ENCODE data around the gene PTGIS. TPM values are rescaled to one million over a fixed set of nuclear protein-coding genes. Genes with fewer than 3 reads are reported as not detected.

PTGIS gene
- total and polyA plus RNA-seq, 9 donors: 23.8 to 45.4 (median 28.7) TPM

DNA sequence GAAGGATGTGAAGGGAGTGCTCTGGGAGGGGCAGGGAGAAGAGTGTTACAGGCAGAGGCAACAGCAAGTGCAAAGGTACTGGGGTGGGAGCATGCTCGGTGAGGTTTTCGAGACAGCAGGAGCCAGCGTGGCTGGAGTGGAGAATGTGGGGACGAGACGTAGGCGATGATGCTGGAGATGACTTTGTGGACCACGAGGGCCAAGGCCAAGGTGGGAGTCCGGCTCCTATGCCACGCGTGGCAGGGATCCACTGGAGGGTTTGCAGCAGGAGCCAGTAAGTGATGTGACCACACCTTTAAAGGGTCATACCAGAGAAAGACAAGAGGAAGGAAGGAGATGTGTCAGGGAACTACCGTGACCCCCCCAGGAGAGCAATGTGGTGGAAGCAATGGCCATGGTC is 7.3 kb downstream of the PTGIS start:
- WGBS (ENCODE audit: insufficient coverage): 88% methylated on average over 11 of the region's 11 CpGs
- Histone ChIP-seq H3K4me3 (ENCODE audit: low read length) (no peak overlapping the region), H3K4me1 (ENCODE audit: control insufficient read depth, insufficient read depth, low read length) (peaks cover 38% of the 10 kb centered on the region), H3K36me3 (ENCODE audit: control insufficient read depth, insufficient read depth, low read length) (peaks cover 17% of the 10 kb centered on the region), H3K27ac (ENCODE audit: low read length) (no peak overlapping the region), H3K27me3 (ENCODE audit: control insufficient read depth, insufficient read depth, low read length) (no peaks in the 10 kb centered on the region), H3K9me3 (replicated peaks; ENCODE audit: control insufficient read depth, low read depth, low read length) (peaks cover 1% of the 10 kb centered on the region)
- no peak for DNase-seq

DNA sequence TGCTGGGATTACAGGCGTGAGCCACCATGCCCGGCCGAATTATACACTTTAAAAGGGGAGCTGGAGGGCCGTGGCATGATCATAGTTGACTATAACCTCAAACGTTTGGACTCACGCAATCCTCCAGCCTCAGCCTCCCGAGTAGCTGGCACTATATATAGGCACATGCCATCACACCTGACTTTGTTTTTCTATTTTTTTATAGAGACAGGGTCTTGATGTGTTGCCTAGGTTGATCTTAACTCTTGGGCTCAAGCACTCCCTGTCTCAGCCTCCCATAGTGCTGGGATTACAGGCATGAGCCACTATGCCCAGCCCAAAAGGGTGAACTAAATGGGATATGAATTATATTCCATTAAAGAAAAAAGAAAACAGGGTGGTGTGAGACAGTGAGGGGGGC is 7.8 kb downstream of the PTGIS start:
- Histone ChIP-seq H3K36me3 (ENCODE audit: control insufficient read depth, insufficient read depth, low read length) (peaks cover 13% of the 10 kb centered on the region), H3K4me3 (ENCODE audit: low read length) (no peak overlapping the region), H3K9me3 (replicated peaks; ENCODE audit: control insufficient read depth, low read depth, low read length) (peaks cover 2% of the 10 kb centered on the region), H3K4me1 (ENCODE audit: control insufficient read depth, insufficient read depth, low read length) (peaks cover 34% of the 10 kb centered on the region), H3K27me3 (ENCODE audit: control insufficient read depth, insufficient read depth, low read length) (no peaks in the 10 kb centered on the region), H3K27ac (ENCODE audit: low read length) (no peak overlapping the region)
- DNase-seq: no peak
- WGBS (ENCODE audit: insufficient coverage): 95% methylated on average over 4 of the region's 7 CpGs

DNA sequence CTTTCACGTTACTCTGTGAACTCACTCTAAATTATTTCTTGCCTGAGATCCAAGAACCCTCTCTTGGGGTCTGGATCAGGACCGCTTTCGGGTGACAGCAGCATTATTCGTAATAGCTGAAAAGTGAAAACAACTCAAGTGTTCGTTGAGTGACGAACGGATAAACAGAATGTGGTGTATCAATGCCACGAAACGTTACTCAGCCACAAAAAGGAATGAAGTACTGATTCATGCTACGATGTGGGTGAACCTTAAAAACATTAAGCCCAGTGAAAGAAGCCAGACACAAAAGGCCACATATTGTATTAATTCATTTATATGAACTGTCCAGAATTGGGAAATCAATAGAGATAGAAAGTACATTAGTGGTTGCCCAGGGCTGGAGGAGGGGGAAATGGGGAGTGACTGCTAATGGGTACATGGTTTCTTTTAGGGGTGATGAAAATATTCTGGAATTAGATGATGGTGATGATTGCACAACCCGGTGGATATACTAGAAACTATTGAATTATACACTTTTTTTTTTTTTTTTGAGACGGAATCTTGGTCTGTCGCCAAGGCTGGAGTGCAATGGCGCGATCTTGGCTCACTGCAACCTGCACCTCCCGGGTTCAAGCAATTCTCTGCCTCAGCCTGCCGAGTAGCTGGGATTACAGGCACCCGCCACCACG is 8.4 kb downstream of the PTGIS start:
- Histone ChIP-seq H3K4me1 (ENCODE audit: control insufficient read depth, insufficient read depth, low read length) (peaks cover 34% of the 10 kb centered on the region), H3K4me3 (ENCODE audit: low read length) (no peak overlapping the region), H3K27me3 (ENCODE audit: control insufficient read depth, insufficient read depth, low read length) (no peaks in the 10 kb centered on the region), H3K9me3 (replicated peaks; ENCODE audit: control insufficient read depth, low read depth, low read length) (peaks cover 2% of the 10 kb centered on the region), H3K27ac (ENCODE audit: low read length) (no peak overlapping the region), H3K36me3 (ENCODE audit: control insufficient read depth, insufficient read depth, low read length) (peaks cover 13% of the 10 kb centered on the region)
- WGBS (ENCODE audit: insufficient coverage): 59% methylated on average over 10 of the region's 19 CpGs
- DNase-seq: no peak

DNA sequence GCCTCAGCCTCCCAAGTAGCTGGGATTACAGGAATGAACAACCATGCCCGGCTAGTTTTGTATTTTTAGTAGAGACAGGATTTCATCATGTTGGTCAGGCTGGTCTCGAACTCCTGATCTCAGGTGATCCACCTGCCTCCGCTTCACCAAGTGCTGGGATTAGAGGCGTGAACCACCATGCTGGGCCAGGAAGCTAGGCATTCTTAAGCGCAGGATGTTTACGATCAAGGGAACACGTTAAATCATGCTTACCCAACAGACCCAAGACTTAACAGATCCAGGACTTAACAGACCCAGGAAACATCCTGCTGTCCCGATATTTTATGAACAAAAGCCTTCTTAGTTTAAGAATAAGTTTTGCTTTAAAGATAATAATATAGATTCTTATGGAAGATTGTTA is 9.1 kb downstream of the PTGIS start:
- H3K27ac ChIP-seq (ENCODE audit: low read length): no peak overlapping the region
- H3K4me3 ChIP-seq (ENCODE audit: low read length): no peak overlapping the region
- WGBS (ENCODE audit: insufficient coverage): 90% methylated on average over 3 of the region's 8 CpGs
- H3K27me3 ChIP-seq (ENCODE audit: control insufficient read depth, insufficient read depth, low read length): no peaks in the 10 kb centered on the region
- H3K36me3 ChIP-seq (ENCODE audit: control insufficient read depth, insufficient read depth, low read length): peaks cover 13% of the 10 kb centered on the region
- no peak for DNase-seq
- H3K9me3 ChIP-seq (replicated peaks; ENCODE audit: control insufficient read depth, low read depth, low read length): peaks cover 2% of the 10 kb centered on the region
- peaks cover 34% of the 10 kb centered on the region for H3K4me1 ChIP-seq (ENCODE audit: control insufficient read depth, insufficient read depth, low read length)

DNA sequence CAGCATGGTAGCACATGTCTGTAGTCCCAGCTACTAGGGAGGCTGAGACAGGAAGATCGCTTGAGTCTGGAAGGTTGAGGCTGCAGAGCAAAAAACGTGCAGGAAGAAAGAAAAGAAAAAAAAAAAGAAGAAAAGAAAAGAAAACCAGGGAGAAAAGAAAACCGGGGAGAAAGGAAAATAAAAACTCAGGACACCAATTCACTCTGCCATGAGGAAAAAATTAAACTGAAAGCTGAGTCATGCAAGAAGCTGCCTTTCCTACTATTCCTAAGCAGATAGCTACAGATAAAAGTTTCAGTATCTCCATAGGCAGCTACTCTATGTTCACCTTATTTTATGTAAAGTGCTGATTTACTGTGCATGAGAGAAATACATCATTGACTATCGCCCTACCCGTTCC is 10.5 kb downstream of the PTGIS start:
- H3K27ac ChIP-seq (ENCODE audit: low read length): peak overlapping the region; percentile 74
- peaks cover 2% of the 10 kb centered on the region for H3K9me3 ChIP-seq (replicated peaks; ENCODE audit: control insufficient read depth, low read depth, low read length)
- no peak for DNase-seq
- H3K27me3 ChIP-seq (ENCODE audit: control insufficient read depth, insufficient read depth, low read length): no peaks in the 10 kb centered on the region
- WGBS (ENCODE audit: insufficient coverage): 47% methylated on average over 4 of the region's 5 CpGs
- peaks cover 13% of the 10 kb centered on the region for H3K36me3 ChIP-seq (ENCODE audit: control insufficient read depth, insufficient read depth, low read length)
- peaks cover 29% of the 10 kb centered on the region for H3K4me1 ChIP-seq (ENCODE audit: control insufficient read depth, insufficient read depth, low read length)
- H3K4me3 ChIP-seq (ENCODE audit: low read length): no peak overlapping the region

DNA sequence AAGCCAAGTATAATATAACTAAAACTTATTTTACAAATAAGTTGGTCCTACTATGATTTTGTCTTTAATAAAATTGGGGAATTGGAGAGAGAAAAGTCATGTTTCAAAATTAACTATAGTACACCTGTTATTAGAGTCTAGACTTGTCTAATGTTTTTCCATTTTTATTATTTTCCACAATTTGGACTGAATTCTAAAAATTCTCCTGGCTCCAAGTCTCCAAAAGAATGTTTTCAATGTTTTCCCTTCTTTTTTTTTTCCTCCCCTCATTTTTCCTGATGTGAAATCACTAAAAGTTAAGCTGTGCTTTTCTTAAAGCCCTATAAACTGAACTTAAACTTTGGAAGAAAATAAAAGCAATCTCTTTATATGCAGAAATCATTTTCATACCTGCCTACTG is 11.3 kb downstream of the PTGIS start:
- DNase-seq: peak; percentile 81
- Histone ChIP-seq H3K4me1 (ENCODE audit: control insufficient read depth, insufficient read depth, low read length) (peaks cover 21% of the 10 kb centered on the region), H3K36me3 (ENCODE audit: control insufficient read depth, insufficient read depth, low read length) (peaks cover 12% of the 10 kb centered on the region), H3K27ac (ENCODE audit: low read length) (peak overlapping the region; percentile 74), H3K9me3 (replicated peaks; ENCODE audit: control insufficient read depth, low read depth, low read length) (peaks cover 2% of the 10 kb centered on the region), H3K27me3 (ENCODE audit: control insufficient read depth, insufficient read depth, low read length) (no peaks in the 10 kb centered on the region), H3K4me3 (ENCODE audit: low read length) (no peak overlapping the region)

DNA sequence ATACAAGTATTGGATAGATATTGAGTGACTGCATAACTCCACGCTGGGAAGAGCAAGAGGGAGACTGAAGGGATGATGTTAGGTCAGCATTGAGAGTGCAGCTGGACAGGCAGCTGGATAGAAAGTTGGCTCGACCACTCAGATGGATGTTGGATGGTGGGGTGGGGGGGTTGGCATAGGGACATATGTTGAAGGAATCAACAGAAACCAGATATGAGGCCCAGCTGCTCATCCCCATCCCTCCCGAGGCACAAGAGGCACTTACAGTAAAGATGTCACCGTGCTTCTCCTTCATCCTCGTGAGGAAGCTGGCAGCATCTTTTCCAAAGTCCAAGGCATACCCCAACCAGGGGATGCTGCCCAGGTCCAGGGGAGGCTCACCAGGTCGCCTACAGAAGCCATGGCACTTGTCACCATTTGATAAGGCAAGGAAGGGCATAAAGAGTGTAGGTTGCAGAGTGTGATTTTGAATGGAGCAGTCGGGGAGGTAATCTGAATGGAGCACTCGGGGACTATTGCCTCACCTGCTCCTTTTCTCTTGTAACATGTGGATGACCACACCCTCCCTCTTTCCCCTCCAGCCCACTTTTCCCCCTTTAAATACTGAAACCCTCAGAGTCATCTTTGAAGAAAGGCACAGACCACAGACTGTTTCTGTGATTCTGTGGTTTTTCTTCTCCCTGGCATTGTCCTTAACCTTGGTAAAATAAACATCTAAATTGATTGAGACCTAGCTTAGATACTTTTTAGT is 18.0 kb downstream of the PTGIS start:
- 70% methylated on average over 3 of the region's 8 CpGs for WGBS (ENCODE audit: insufficient coverage)
- Histone ChIP-seq H3K27ac (ENCODE audit: low read length) (peak overlapping the region; percentile 70), H3K36me3 (ENCODE audit: control insufficient read depth, insufficient read depth, low read length) (peaks cover 30% of the 10 kb centered on the region), H3K9me3 (replicated peaks; ENCODE audit: control insufficient read depth, low read depth, low read length) (peaks cover 2% of the 10 kb centered on the region), H3K4me1 (ENCODE audit: control insufficient read depth, insufficient read depth, low read length) (peaks cover 12% of the 10 kb centered on the region), H3K4me3 (ENCODE audit: low read length) (no peak overlapping the region), H3K27me3 (ENCODE audit: control insufficient read depth, insufficient read depth, low read length) (no peaks in the 10 kb centered on the region)
- DNase-seq: peak; percentile 81

DNA sequence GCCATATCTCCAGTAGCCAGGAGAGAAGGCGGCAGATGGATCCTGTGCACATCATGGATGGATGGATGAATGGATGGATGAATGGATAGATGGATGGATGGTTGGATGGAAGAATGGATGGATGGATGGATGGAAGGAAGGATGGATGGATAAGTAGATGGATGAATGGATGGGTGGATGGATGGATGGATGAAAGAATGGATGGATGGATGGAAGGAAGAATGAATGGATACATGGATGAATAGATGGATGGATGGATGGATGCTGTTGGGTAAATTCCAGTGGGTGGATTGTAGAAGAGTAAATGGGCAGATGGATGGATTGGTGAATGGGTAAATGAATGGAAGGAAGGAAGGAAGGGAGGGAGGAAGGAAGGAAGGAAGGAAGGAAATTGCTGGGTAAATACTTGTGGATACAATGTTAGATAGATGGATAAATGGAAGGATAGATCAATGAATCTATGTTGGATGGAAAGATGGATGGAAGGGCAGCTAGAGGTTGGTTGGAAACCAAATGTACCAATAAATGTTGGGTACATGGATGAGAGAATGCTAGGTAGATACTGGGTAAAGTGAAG is 19.5 kb downstream of the PTGIS start:
- peaks cover 41% of the 10 kb centered on the region for H3K36me3 ChIP-seq (ENCODE audit: control insufficient read depth, insufficient read depth, low read length)
- 100% methylated on average over 1 of the region's 1 CpG for WGBS (ENCODE audit: insufficient coverage)
- no peak overlapping the region for H3K27ac ChIP-seq (ENCODE audit: low read length)
- no peak overlapping the region for H3K4me3 ChIP-seq (ENCODE audit: low read length)
- H3K27me3 ChIP-seq (ENCODE audit: control insufficient read depth, insufficient read depth, low read length): no peaks in the 10 kb centered on the region
- H3K9me3 ChIP-seq (replicated peaks; ENCODE audit: control insufficient read depth, low read depth, low read length): peaks cover 2% of the 10 kb centered on the region
- peaks cover 15% of the 10 kb centered on the region for H3K4me1 ChIP-seq (ENCODE audit: control insufficient read depth, insufficient read depth, low read length)
- DNase-seq: no peak

DNA sequence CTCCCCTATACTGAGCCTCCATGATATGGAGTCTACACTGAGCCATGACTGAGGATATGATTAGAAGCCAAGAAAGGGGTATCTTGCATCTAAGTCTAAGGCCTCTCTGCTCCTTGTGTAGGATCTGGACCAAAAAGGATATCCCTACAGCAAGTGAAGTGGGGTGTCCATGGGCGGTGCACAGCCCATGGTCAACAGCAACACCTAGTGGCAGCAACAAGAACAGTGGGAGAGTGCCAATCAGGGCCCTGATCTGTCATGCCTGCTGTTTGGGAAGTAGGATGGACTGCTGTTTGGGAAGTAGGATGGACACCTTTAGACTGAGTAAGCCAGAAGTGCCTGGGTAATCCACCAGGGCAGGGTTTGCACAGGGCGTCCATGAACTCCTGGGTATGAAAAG is 22.4 kb downstream of the PTGIS start:
- Histone ChIP-seq H3K4me1 (ENCODE audit: control insufficient read depth, insufficient read depth, low read length) (peaks cover 10% of the 10 kb centered on the region), H3K36me3 (ENCODE audit: control insufficient read depth, insufficient read depth, low read length) (peaks cover 55% of the 10 kb centered on the region), H3K4me3 (ENCODE audit: low read length) (no peak overlapping the region), H3K27me3 (ENCODE audit: control insufficient read depth, insufficient read depth, low read length) (no peaks in the 10 kb centered on the region), H3K9me3 (replicated peaks; ENCODE audit: control insufficient read depth, low read depth, low read length) (peaks cover 2% of the 10 kb centered on the region), H3K27ac (ENCODE audit: low read length) (no peak overlapping the region)
- DNase-seq: no peak
- 96% methylated on average over 2 of the region's 2 CpGs for WGBS (ENCODE audit: insufficient coverage)

DNA sequence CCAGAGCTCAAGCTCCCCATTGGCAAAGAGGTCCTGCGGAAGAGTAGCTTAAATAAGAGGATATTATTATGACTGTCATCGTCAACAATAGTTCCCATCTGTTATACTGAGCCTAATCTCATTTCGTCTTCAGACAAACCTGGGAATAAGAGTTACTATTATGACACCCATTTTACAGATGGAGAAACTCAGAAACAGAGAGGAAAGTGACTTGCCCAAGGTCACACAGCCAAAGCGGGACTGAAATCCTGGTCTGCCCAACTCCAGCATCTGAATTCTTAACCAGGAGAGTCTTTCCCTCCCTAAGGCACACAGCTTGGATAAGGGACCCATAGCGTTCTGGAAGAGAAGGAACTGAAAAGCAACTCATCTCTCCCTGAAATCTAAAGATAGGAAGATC is 23.4 kb downstream of the PTGIS start:
- Histone ChIP-seq H3K27me3 (ENCODE audit: control insufficient read depth, insufficient read depth, low read length) (no peaks in the 10 kb centered on the region), H3K4me3 (ENCODE audit: low read length) (no peak overlapping the region), H3K4me1 (ENCODE audit: control insufficient read depth, insufficient read depth, low read length) (peaks cover 4% of the 10 kb centered on the region), H3K9me3 (replicated peaks; ENCODE audit: control insufficient read depth, low read depth, low read length) (peaks cover 2% of the 10 kb centered on the region), H3K36me3 (ENCODE audit: control insufficient read depth, insufficient read depth, low read length) (peaks cover 66% of the 10 kb centered on the region), H3K27ac (ENCODE audit: low read length) (no peak overlapping the region)
- DNase-seq: no peak
- 100% methylated on average over 1 of the region's 5 CpGs for WGBS (ENCODE audit: insufficient coverage)

Measured in muscle of leg (tissue), 11 donors.